Uterus (tissue), 2 donors: ENCODE measurements around the gene ZNF536.

ENCODE experiments used
- POLR2A ChIP-seq, 2 donors: fragments of 450-650 bp; IDR thresholded peaks; one replicate each; pipeline ENCODE4 v1.6.1; 2016; ENCODE audit warnings: antibody characterized with exemption in 2 of 2, mild to moderate bottlenecking in 1 of 2, moderate library complexity in 1 of 2
- TF ChIP-seq, protein P1 (sequence below), 4 experiments: fragments of 200-600 bp in 2 of 4; fragments of 450-650 bp in 2 of 4; sonication (generic) in 2 of 4; IDR thresholded peaks; one replicate each; pipeline ENCODE4 v1.5.1; 2016 to 2019; ENCODE audit warnings: antibody characterized with exemption in 4 of 4, mild to moderate bottlenecking in 2 of 4, moderate library complexity in 1 of 4

GRCh38 chr19:30459859-30460258 lies 87.7 kb downstream of the ZNF536 start:
- TF ChIP-seq, protein P1, sequence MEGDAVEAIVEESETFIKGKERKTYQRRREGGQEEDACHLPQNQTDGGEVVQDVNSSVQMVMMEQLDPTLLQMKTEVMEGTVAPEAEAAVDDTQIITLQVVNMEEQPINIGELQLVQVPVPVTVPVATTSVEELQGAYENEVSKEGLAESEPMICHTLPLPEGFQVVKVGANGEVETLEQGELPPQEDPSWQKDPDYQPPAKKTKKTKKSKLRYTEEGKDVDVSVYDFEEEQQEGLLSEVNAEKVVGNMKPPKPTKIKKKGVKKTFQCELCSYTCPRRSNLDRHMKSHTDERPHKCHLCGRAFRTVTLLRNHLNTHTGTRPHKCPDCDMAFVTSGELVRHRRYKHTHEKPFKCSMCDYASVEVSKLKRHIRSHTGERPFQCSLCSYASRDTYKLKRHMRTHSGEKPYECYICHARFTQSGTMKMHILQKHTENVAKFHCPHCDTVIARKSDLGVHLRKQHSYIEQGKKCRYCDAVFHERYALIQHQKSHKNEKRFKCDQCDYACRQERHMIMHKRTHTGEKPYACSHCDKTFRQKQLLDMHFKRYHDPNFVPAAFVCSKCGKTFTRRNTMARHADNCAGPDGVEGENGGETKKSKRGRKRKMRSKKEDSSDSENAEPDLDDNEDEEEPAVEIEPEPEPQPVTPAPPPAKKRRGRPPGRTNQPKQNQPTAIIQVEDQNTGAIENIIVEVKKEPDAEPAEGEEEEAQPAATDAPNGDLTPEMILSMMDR (IDR thresholded peaks at IDR 0.05): no peak
- no peak for TF ChIP-seq POLR2A (IDR thresholded peaks at IDR 0.05)
